Lower leg skin (tissue), 3 donors: ENCODE results near the gene SNX10.

Source experiments
- CTCF ChIP-seq, 3 donors: fragments of 450-650 bp; IDR thresholded peaks; one replicate each; pipeline ENCODE4 v1.5.1; 2016; ENCODE audit warnings: antibody characterized with exemption in 3 of 3, mild to moderate bottlenecking in 3 of 3, moderate library complexity in 2 of 3
- POLR2A ChIP-seq, 2 donors: fragments of 450-650 bp; IDR thresholded peaks; one replicate each; pipeline ENCODE4 v1.6.1; 2016 to 2017; ENCODE audit warnings: antibody characterized with exemption in 2 of 2, mild to moderate bottlenecking in 1 of 2, moderate library complexity in 1 of 2

GRCh38 chr7:26309089-26309488 lies 17.4 kb downstream of the SNX10 start:
- TF ChIP-seq POLR2A (IDR thresholded peaks at IDR 0.05): no peak
- no peak for TF ChIP-seq CTCF (IDR thresholded peaks at IDR 0.05)
